HG03095 (cell line): ENCODE measurements around the gene B3GNT3.
"Not testable (repeated sequence)": the region's sequence is repeated elsewhere in the genome, so short reads cannot be mapped to it uniquely, and the experiment has no call there.

ENCODE experiments used
- ATAC-seq: cut with Tn5 transposase; IDR thresholded peaks from one replicate; pipeline ENCODE4 v1.9.1; 2021; ENCODE audit warnings: moderate library complexity; ENCODE audit not compliant: unreplicated experiment

The B3GNT3 gene

DNA sequence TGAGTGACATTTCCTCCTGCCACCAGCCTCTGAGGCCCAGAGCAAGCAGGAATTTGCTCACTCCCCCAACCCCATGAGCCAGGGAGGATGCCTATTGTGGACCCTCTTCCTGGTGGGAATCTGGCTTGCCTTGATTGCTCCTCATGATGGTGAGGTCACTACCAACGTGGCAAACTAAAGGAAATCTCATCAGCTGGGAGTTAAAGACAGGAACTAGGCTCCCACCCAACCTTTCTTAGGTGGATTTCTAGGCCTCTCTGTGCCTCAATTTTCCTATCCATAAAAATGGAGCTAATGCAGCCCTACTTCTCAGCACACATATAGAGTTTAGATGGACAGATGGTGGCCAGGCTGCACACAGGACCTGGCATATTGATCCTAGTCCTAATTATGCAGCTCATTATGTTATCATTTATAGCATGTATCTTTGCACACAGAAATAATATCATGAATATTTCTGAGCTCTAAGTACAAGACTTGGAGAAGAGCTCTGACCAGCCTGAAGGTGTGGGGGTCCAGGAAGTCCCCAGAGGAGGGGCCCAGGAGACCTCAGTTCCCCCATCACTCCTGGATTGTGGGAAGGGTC lies 2.0 kb downstream of the B3GNT3 start:
- ATAC-seq = no peak

DNA sequence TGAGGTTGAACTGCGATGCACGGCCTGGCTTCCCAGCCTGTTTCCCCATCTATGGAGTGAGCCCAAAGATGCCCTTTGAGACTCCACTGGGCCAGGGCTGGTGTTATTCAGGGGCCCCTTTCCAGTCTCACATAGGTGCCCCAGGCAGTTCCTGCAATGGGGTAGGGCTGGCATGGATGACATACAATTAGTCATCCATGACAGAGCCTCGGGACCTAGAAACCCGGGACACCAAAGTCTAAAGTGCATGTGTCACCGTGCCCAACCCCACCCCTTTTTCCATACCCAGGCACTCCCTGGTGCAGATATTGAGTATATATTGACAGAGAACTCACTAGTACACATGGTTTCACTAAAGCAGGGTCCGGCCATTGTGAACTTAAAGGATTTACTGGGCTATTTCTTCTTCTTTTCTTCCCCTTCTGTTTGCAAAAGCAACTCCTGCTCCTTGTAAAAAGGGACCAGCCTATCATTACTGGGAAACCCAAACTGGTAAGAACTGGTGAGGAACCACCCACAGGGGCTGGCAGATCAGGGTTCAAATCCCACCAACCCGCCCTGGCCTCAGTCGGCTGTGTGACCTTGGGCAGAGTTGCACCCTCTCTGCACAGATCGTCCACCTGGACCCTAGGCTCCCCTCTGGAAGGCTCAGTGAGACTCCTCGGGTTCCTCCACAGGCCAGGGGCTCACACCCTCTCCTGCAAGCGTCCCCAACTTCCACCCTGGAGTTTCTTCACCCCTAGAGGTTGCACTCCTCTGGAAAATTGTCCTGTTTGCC lies 2.7 kb downstream of the B3GNT3 start:
- no peak for ATAC-seq

DNA sequence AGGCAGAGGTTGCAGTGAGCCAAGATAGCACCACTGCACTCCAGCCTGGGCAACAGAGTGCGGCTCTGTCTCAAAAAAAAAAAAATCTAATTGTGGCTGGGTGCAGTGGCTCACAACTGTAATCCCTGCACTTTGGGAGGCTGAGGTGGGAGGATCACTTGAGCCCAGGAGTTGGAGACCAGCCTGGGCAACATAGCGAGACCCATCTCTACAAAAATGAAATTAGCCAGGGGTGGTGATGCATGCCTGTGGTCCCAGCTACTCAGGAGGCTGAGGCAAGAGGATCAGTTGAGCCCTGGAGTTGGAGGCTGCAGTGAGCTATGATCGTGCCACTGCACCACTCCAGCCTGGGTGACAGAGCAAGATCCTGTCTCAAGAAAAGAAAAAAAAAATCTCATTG lies 3.7 kb downstream of the B3GNT3 start:
- ATAC-seq = not testable (repeated sequence)

DNA sequence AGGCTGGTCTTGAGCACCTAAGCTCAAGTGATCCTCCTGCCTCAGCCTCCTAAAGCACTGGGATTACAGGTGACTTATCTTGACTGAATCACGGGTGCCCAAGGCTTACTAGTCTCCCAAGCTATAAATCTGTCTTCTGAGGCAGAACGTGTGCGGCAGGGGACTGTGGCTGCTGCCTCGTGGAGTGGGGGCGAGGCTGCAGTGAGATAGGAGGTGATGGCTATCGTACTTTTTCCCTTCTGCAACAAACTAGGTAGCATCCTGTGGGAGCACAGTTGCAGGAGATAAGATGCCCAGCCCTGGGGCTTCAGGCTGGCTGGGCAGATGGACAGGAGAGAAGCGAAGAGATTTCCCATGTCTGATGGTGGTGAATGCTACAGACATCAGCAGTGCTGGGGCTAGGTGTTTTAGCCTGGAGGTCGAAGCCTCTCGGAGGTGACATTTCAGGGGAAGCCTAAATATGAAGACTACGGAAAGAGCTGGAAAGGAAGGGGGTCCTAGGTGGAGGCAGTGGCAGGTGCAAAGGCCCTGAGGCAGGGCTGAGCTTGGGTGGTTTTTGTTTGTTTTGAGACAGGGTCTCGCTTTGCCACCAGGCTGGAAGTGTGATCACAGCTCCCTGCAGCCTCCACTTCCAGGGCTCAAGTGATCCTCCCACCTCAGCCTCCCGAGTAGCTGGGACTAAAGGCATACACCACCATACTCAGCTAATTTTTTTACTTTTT lies 7.4 kb downstream of the B3GNT3 start:
- ATAC-seq = no peak

DNA sequence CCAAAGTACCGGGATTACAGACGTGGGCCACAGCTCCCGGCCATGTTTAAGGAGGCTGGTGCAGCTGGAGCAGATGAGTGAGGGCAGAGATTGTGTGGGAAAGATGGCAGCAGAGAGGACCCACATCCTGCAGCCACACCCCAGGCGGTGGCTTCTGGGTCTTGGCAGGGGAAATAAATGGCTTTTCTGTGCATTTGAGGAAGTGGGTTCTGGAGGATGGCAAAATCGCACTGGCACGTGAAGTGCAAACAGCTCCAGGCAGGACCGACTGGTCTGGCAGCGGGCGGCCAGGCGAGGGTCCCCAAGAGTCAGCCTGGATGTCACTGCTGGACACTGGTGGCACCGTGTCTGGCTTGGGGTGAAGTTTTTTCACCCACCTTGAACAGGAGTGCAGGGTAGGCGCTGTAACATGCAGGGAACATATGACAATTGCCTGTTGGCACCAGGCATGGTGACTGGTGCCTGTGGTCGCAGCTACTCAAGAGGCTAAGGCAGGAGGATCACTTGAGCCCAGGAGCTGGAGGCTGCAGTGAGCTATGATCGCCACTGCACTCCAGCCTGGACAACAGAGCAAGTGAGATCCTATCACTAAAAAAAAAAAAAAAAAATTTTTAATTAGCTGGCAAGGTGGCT lies 8.4 kb downstream of the B3GNT3 start:
- ATAC-seq = no peak

DNA sequence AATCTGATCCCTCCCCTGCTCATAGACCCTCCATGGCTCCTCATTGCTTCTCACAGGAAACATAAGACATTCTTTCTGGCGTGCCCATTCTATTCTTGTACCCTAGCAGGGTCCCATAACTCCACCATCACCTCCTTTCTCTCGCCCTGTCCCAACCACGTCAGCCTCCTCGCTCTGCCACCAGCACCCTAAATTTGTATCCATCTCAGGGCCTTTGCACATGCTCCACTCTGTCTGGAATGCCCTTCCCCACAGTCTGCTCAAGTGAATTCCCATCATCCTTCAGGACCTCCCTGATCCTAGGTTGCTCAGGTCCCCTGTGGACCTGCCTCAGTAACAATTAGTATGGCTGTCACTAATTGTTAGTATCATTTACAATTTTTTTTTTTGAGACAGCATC lies 10.5 kb downstream of the B3GNT3 start:
- ATAC-seq = no peak

DNA sequence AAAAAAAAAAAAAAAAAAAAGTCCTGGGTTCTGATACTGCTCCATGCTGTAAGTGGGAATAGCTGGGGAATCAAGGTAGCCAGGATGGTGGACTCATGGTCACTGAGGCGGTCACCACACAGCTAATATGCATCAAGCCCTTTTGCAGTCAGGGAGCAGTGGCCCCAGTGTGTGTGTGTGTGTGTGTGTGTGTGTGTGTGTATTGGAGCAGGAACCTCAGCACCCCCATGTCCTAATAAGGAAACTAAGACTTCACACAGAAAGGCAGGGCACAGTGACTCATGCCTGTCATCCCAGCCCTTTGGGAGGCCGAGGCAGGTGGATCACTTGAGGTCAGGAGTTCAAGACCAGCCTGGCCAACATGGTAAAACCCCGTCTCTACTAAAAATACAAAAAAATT lies 12.0 kb downstream of the B3GNT3 start:
- ATAC-seq = no peak

DNA sequence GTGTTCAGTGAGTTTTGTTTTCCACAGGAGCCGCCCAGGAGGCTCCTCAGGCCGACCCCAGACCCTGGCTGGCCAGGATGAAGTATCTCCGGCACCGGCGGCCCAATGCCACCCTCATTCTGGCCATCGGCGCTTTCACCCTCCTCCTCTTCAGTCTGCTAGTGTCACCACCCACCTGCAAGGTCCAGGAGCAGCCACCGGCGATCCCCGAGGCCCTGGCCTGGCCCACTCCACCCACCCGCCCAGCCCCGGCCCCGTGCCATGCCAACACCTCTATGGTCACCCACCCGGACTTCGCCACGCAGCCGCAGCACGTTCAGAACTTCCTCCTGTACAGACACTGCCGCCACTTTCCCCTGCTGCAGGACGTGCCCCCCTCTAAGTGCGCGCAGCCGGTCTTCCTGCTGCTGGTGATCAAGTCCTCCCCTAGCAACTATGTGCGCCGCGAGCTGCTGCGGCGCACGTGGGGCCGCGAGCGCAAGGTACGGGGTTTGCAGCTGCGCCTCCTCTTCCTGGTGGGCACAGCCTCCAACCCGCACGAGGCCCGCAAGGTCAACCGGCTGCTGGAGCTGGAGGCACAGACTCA lies 12.9 kb downstream of the B3GNT3 start:
- no peak for ATAC-seq

DNA sequence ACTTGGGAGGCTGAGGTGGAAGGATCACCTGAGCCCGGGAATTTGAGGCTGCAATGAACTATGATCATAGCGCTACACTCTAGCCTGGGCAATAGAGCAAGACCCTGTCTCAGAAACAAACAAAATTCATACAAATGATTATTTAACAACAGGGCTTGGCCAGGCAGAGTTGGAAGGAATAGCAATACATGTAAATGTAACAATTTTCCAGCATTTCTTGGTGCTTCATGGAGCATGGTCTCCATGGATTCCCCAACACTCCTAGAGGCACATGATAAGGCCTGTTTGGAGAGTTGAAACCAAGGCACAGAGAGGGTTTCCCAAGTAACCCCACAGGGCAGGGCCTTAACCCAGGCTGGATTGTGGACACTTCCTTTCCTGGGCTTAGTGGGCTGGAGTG lies 16.2 kb downstream of the B3GNT3 start:
- no peak for ATAC-seq

DNA sequence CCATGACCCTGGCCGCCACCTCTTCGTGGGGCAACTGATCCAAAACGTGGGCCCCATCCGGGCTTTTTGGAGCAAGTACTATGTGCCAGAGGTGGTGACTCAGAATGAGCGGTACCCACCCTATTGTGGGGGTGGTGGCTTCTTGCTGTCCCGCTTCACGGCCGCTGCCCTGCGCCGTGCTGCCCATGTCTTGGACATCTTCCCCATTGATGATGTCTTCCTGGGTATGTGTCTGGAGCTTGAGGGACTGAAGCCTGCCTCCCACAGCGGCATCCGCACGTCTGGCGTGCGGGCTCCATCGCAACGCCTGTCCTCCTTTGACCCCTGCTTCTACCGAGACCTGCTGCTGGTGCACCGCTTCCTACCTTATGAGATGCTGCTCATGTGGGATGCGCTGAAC lies 16.7 kb downstream of the B3GNT3 start:
- no peak for ATAC-seq

DNA sequence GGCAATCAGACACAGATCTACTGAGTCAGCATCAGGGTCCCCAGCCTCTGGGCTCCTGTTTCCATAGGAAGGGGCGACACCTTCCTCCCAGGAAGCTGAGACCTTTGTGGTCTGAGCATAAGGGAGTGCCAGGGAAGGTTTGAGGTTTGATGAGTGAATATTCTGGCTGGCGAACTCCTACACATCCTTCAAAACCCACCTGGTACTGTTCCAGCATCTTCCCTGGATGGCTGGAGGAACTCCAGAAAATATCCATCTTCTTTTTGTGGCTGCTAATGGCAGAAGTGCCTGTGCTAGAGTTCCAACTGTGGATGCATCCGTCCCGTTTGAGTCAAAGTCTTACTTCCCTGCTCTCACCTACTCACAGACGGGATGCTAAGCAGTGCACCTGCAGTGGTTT lies 17.2 kb downstream of the B3GNT3 start:
- ATAC-seq = no peak

DNA sequence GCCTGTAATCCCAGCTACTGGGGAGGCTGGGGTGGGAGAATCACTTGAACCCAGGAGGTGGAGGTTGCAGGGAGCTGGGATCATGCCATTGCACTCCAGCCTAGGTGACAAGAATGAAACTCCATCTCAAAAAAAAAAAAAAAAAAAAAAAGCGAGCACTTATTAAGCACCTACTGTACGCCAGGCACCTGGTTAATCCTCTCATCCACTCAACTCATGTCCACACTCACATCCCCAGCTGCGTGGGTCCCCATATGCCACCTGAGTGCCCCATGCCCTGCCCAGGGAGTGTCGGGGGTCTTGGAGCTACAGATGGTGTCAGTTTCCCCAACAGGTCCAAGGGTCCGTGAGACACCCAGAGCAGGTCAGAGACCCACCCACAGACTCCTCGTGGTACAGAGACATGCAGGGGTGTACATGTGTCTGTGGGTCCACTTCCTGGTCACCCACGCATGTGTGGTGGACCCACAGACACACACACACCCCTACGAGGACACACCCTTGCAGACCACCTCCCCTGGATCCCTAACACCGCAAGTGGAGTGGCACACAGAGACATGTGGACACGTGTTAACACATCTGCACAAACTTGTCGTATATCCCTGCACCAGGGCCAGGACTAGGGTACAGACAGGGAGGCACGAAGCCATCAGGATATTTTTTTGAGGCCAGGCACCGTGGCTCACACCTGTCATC lies 22.9 kb downstream of the B3GNT3 start:
- ATAC-seq = no peak

DNA sequence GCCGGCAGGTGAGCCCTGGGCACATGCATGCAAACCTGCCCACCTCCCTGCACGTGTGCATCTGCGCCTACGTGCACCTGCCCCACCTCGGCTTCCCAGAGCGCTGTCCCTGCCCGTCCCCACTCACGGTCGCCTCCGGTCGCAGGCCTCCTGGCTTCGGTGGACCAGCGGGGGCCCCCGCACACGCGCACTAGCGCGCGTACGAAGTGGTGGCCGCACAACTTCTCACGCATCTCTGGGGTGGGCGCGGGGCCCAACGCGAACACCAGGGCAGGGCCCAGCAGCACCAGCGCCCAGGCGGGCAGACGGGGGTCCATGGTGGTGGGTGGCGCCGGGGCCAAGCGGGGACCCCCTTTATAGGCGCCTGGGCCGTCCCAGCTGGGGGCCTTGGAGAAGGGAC lies 26.3 kb downstream of the B3GNT3 start, which contains the start of gene INSL3:
INSL3 (minus strand) TSS at position 330 of the 400 bp plus-strand sequence; CDS start at position 317, 13 bp downstream.
- no peak for ATAC-seq

DNA sequence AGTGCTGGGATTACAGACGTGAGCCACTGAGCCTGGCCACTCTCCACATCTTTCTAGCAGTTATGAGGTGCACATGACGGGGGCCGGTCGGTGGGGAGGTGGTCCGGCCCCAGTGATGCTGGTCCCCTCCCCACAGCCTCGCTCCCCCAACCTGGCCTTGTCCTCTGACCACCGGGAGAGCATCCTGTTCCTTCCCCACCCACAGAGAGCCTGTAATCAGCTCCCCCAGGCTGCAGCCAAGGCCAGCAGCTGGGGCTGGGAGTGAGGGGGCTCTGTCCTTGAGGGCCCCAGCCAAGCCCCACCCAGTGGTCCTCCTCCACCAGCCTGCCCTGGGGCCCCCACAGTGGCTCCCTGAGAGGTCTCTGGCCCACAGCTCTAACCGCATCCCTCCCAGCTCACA lies 29.4 kb downstream of the B3GNT3 start:
- ATAC-seq = no peak

DNA sequence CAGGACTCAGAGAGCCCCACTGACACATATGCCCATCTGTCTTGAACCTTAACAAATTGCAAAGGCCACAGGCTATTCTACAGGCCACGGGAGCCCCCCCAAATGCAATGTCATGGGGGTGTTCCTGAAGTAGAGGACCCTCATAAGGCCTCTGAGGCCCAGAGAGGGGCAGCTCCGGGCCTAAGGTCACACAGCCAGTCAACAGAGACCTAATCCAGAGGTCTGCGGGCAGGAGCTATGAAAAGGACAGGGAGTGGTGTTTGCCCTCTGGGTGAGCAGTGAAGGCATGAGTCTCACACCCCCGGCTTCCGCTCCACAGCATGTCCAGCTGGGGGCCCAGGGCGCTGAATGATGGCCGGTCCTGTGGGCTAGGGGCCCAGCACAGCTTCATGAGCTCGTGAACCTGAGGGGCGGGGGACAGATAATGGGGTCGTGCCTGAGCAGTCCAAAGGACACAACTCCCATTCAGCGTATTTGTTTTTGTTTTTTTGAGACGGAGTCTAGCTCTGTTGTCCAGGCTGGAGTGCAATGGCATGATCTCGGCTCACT lies 31.6 kb downstream of the B3GNT3 start:
- no peak for ATAC-seq

DNA sequence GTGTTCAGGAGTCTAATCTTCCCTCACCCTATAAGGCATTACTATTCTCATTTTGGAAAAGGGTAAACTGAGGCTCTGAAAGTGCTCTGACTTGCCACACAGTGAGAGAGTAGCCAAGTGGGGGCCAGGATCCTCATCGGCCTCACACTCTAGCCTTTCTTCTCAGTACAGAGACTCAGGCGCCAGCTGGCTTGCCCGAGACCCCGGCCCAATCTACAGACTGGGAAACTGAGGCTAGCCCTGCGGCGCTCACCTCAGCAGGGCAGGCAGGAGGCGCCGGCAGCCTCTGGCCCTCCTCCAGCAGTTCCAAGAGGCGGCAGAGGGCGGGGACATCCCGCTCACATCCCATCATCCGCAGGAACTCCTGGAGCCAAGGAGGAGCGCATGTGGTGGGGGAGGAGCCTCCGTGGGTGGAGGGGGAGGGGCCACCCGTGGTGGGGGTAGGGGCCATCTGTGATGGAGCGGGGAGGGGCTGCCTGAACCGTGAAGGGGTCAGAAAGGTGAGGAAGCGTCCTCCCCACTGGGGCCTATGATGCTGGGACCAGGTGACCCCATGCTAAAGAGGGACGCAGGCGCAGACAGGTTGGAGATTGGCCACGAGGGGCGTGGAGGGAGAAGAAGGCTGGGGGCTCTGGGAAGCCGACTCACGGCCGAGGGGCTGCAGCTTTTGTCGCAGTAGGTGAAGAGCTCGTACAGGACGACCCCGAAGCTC lies 35.1 kb downstream of the B3GNT3 start:
- no peak for ATAC-seq

DNA sequence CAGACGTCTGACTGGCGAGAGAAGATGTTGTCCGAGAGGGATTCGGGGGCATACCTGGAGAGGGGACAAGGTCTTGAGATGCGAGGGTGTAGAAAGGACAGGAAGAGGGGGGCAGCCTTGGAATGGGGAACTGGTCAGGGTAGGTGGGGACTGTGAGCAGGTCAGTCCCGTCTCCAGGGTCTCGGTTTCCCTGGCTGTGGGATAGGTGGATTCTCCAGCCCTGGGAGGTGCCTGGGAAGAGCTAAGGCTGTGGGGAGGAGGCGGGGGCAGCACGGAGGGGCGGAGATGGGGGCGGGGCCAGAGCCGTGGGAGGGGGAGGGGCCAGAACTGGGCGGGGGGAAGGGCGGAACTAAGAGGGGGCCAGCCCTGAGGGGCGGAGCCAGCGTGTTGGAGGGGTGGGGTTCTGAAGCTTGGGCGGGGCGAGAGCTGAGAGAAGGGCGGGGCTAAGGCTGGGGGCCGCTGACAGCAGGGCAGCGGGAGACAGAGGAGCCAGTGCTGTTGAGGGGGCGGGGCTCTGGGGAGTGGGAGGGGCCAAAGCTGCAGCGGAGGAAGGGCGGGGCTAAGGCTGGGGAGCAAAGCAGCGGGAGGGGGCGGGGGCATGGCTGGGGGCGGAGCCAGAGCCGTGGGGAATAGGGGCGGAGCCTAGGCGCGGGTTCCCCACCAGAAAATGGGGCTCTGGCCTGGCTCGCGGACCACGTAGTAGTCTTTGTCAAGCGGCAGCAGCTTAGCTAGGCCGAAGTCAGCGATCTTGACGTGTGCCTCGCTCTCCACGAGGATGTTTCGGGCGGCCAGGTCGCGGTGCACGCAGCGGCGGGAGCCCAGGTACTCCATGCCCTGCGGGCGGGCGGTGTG lies 35.9 kb downstream of the B3GNT3 start:
- ATAC-seq = no peak

DNA sequence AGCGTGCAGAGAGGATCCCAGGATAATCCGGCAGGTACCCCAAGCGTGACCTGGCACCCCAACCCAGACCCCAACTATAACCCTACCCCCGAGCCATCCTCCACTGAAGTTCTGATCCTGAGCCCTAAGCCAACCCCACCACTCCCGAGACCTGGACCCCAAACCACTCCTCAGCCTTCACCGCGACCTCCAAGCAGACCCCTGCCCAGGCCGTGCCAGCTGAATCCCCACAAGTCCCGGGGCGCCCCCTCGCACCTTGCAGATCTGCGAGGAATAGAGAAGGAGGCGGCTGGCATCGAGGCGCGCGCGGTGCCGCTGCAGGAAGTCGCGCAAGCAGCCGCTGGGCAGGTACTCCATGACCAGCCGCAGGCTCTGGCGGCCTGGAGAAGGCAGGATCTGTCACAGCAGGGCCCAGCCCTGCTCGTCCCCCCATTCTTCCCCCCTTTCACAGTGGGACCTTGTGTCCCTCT lies 36.5 kb downstream of the B3GNT3 start:
- no peak for ATAC-seq
